Progenitor cell of endocrine pancreas (in vitro differentiated cells): Measurements from ENCODE around the gene AMZ1. TPM values are rescaled to one million over a fixed set of nuclear protein-coding genes. Genes with fewer than 3 reads are reported as not detected.

Source experiments
- DNase-seq: peaks from one replicate; pipeline ENCODE4 v3.0.0; 2021; ENCODE audit warnings: low spot score; ENCODE audit not compliant: unreplicated experiment
- H3K27ac Mint-ChIP-seq: 2 replicates; pipeline ENCODE4 v1.8.0; 2021; ENCODE audit warnings: mild to moderate bottlenecking, moderate library complexity, mixed read lengths
- H3K27me3 Mint-ChIP-seq: 2 replicates; pipeline ENCODE4 v1.8.0; 2021; ENCODE audit warnings: mixed read lengths
- H3K36me3 Mint-ChIP-seq: 2 replicates; pipeline ENCODE4 v1.8.0; 2022; ENCODE audit warnings: mixed read lengths; ENCODE audit not compliant: insufficient read depth
- H3K4me1 Mint-ChIP-seq: 2 replicates; pipeline ENCODE4 v1.8.0; 2021; ENCODE audit warnings: low read depth, mixed read lengths
- H3K4me3 Mint-ChIP-seq: 2 replicates; pipeline ENCODE4 v1.8.0; 2021; ENCODE audit warnings: low read depth, mild to moderate bottlenecking, moderate library complexity, mixed read lengths
- H3K9me3 Mint-ChIP-seq: 2 replicates; pipeline ENCODE4 v1.8.0; 2021; ENCODE audit warnings: low read depth, mixed read lengths
- CTCF ChIP-seq: fragments of 200-600 bp; sonication (generic); IDR thresholded peaks from one replicate; pipeline ENCODE4 v1.5.0; 2021; ENCODE audit warnings: antibody characterized with exemption, mild to moderate bottlenecking; ENCODE audit not compliant: unreplicated experiment
- total RNA-seq: library from RNA; stranded (reverse); gene quantifications from 2 replicates; pipeline ENCODE4 v1.2.1, GENCODE V29; 2021

Gene AMZ1
- total RNA-seq, 1 donor from 2014 or later, result 0.19 TPM

DNA sequence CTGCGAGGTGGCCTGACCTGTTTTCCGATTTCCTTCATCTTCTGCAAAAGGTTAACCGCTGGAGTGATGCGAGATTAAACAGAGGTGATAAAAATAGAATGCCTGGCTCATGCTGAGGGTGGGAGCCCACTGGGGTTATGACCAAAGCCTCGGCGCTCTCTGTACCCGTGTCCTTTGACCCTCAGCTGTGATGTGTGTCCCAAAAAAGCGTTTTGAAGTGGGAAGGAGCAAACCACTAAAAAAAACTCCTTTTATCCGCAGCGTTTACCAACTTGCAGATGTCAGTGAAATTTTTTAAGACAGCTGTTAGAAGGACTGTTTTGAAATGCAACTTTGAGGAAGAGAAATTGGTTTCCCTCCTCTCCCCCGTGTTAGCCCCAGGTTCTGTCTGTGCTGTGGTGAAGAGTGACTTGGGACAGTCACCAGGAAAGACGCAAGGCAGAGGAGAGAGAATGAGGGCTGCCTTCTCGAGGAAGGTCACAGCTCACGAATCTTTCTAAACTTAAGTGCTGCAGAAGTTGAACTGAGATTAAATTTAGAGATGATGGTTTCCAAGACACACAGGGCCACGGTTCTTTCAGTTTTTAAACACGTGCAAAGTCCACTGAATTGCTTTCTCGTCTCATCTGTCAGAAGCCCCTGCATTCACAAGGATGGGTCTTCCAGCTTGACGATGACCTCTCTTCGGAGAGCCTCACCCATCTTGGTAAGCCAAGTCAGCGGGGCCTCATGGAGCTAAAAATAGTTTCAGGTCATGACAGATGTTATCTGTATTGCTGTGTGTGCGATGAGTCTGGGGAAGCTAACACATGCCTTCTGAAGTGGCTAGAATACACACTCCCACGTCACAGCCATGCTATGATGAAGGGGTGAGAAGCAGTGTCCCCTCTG, 27.6 kb downstream of the AMZ1 start:
- no peaks in the 10 kb centered on the region for H3K27me3 Mint-ChIP-seq
- no peaks in the 10 kb centered on the region for H3K9me3 Mint-ChIP-seq

GRCh38 chr7:2716488-2716887, 28.5 kb downstream of the AMZ1 start:
- peak overlapping the region; percentile 59 for H3K27ac Mint-ChIP-seq
- no peaks in the 10 kb centered on the region for H3K9me3 Mint-ChIP-seq
- H3K4me1 Mint-ChIP-seq, result peaks cover 30% of the 10 kb centered on the region
- H3K4me3 Mint-ChIP-seq, result no peak overlapping the region
- DNase-seq, result no peak
- H3K27me3 Mint-ChIP-seq, result no peaks in the 10 kb centered on the region
- H3K36me3 Mint-ChIP-seq, result peaks cover 24% of the 10 kb centered on the region
- no peak for TF ChIP-seq CTCF

More for the DNA sequence above, 27.6 kb downstream of the AMZ1 start:
- no peak for TF ChIP-seq CTCF
- H3K4me1 Mint-ChIP-seq, result peaks cover 30% of the 10 kb centered on the region
- H3K27ac Mint-ChIP-seq, result peak overlapping the region; percentile 16
- peaks cover 25% of the 10 kb centered on the region for H3K36me3 Mint-ChIP-seq
- no peak overlapping the region for H3K4me3 Mint-ChIP-seq
- no peak for DNase-seq

GRCh38 chr7:2716906-2717292, 28.9 kb downstream of the AMZ1 start:
- peaks cover 24% of the 10 kb centered on the region for H3K36me3 Mint-ChIP-seq
- H3K27ac Mint-ChIP-seq, result peak overlapping the region; percentile 59
- no peak overlapping the region for H3K4me3 Mint-ChIP-seq
- no peaks in the 10 kb centered on the region for H3K27me3 Mint-ChIP-seq
- no peak for TF ChIP-seq CTCF
- no peaks in the 10 kb centered on the region for H3K9me3 Mint-ChIP-seq
- H3K4me1 Mint-ChIP-seq, result peaks cover 30% of the 10 kb centered on the region
- no peak for DNase-seq

DNA sequence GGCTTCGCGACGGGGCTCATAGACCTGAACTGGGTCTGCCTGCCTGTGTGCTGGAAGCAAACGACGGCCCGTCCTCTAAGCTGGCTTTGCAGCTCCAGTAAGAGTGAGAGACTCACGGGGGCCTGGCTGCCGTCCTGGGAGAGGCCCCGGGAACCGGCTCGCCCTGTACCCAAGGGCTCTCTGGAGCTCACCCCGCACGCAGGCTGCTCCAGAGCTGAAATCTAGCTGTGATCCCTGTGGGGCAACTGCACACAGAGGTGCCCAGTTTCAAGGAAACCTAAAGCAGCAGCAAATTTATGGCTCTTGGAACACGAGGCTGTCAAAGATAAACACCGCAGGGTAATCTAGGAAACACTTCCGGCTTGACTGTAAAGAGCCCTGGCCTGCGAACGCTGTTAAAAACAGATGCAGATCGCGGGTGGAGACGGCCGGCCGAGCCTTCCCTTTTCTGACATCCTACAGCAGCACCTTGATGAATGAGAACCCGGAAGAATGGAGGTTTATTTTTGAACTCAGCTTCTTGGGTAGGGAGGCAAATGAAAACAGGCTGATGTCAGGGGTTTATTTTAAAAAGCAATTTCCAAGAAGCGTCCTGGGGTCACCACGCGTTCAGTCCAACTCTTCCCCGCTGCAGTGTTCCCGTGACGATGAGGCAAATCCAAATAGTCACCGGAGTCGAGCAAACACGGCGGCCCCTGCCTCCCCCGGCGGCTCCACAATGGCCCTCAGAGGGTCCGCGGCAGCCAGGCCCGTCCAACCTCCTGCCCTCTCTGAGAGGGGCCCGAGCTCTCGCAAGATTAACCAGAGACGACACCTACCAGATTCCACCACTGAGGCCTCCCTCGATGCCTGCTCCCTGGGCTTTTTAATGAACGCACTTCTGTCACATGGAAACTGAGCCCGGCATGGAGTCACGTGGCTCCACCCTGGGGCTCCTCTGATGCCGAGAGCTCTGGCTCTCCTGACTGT, 29.6 kb downstream of the AMZ1 start:
- no peak for DNase-seq
- H3K36me3 Mint-ChIP-seq, result peaks cover 24% of the 10 kb centered on the region
- peak overlapping the region; percentile 91 for H3K27ac Mint-ChIP-seq

More for the DNA sequence above, 29.6 kb downstream of the AMZ1 start:
- Mint-ChIP-seq H3K4me1 (peaks cover 30% of the 10 kb centered on the region), H3K9me3 (no peaks in the 10 kb centered on the region), H3K27me3 (no peaks in the 10 kb centered on the region), H3K4me3 (no peak overlapping the region)
- no peak for TF ChIP-seq CTCF
